Testis (tissue), 2 donors: ENCODE data around the gene MBP.

ENCODE experiments used
- CTCF ChIP-seq, 3 experiments: fragments of 450-650 bp in 2 of 3; fragments of 200-600 bp in 1 of 3; sonication (generic) in 1 of 3; IDR thresholded peaks; one replicate each; pipeline ENCODE4 v1.5.1; 2016 to 2019; ENCODE audit warnings: antibody characterized with exemption in 3 of 3, mild to moderate bottlenecking in 2 of 3, moderate library complexity in 1 of 3
- POLR2A ChIP-seq: fragments of 450-650 bp; IDR thresholded peaks from one replicate; pipeline ENCODE4 v1.6.1; 2017; ENCODE audit warnings: antibody characterized with exemption, mild to moderate bottlenecking, moderate library complexity

GRCh38 chr18:77127769-77128671 is 4.6 kb downstream of the MBP start:
- no peak for TF ChIP-seq CTCF (IDR thresholded peaks at IDR 0.05)
- TF ChIP-seq POLR2A = no peak
